ENCODE data around the gene CNNM3. TPM values are rescaled to one million over a fixed set of nuclear protein-coding genes. Genes with fewer than 3 reads are reported as not detected.

Gene CNNM3
- total RNA-seq, 2 experiments from 2014 or later, result 13.5 to 18.6 TPM

GRCh38 chr2:96832754-96833507 is 16.9 kb downstream of the CNNM3 start:
- intact Hi-C loops (cut with micrococcal nuclease; ENCODE audit: unreplicated experiment), result no loop called here
- Histone ChIP-seq H3K36me3 (ENCODE audit: insufficient read depth, low read length) (peaks cover 84% of the 10 kb centered on the region), H2AFZ (ENCODE audit: low read length) (no peak overlapping the region), H3K4me2 (ENCODE audit: low read length) (no peak overlapping the region; the same call in 1 of the 2 replicates), H4K20me1 (ENCODE audit: insufficient read depth, low read length) (no peaks in the 10 kb centered on the region), H3K9me3 (ENCODE audit: low read length) (no peaks in the 10 kb centered on the region), H3K9me2 (ENCODE audit: insufficient read depth, low read length) (no peaks in the 10 kb centered on the region), H3K4me1 (ENCODE audit: insufficient read depth, low read length, poor library complexity, severe bottlenecking) (peaks cover 11% of the 10 kb centered on the region), H3K4me3 (ENCODE audit: low read depth, low read length, poor library complexity, severe bottlenecking) (no peak overlapping the region), H3K27ac (ENCODE audit: low read depth, low read length, poor library complexity, severe bottlenecking) (peak overlapping the region; percentile 25), H3K79me2 (ENCODE audit: insufficient read depth, low read depth, low read length) (no peaks in the 10 kb centered on the region)
- TF ChIP-seq EZH2phosphoT487 (IDR thresholded peaks at IDR 0.05; ENCODE audit: borderline replicate concordance, low read depth, low read length) (no peak), CTCF (conservative IDR thresholded peaks at IDR 0.05; ENCODE audit: low read length) (no peak)
- ChIA-PET POLR2A (no interaction called here), CTCF (ENCODE audit: unreplicated experiment) (no interaction called here)
- no TSS peak for BruUV-seq (replicated peaks)
- peak; percentile 61 for DNase-seq (ENCODE audit: low spot score)

GRCh38 chr2:96835830-96836229 is 19.8 kb downstream of the CNNM3 start:
- POLR2A ChIA-PET, result interaction anchor here (1.4 kb wide), 1 partner anchor 15 kb away, joined by 3 read pairs; no protein-coding TSS in a partner anchor
- no peaks in the 10 kb centered on the region for H3K9me3 ChIP-seq (ENCODE audit: low read length)
- H3K4me1 ChIP-seq (ENCODE audit: insufficient read depth, low read length, poor library complexity, severe bottlenecking), result peaks cover 21% of the 10 kb centered on the region
- no peak overlapping the region for H3K4me2 ChIP-seq (ENCODE audit: low read length)
- intact Hi-C loops (cut with micrococcal nuclease; ENCODE audit: unreplicated experiment), result no loop called here
- no peak overlapping the region for H3K4me3 ChIP-seq (ENCODE audit: low read depth, low read length, poor library complexity, severe bottlenecking)
- H2AFZ ChIP-seq (ENCODE audit: low read length), result no peak overlapping the region
- no peaks in the 10 kb centered on the region for H3K79me2 ChIP-seq (ENCODE audit: insufficient read depth, low read depth, low read length)
- no TSS peak for BruUV-seq (replicated peaks)
- peaks cover 59% of the 10 kb centered on the region for H3K36me3 ChIP-seq (ENCODE audit: insufficient read depth, low read length)
- no peak for DNase-seq (ENCODE audit: low spot score)
- CTCF ChIA-PET (ENCODE audit: unreplicated experiment), result no interaction called here
- TF ChIP-seq CTCF (conservative IDR thresholded peaks at IDR 0.05; ENCODE audit: low read length) (no peak), EZH2phosphoT487 (IDR thresholded peaks at IDR 0.05; ENCODE audit: borderline replicate concordance, low read depth, low read length) (no peak)
- H3K9me2 ChIP-seq (ENCODE audit: insufficient read depth, low read length), result no peaks in the 10 kb centered on the region
- no peaks in the 10 kb centered on the region for H4K20me1 ChIP-seq (ENCODE audit: insufficient read depth, low read length)
- H3K27ac ChIP-seq (ENCODE audit: low read depth, low read length, poor library complexity, severe bottlenecking), result no peak overlapping the region

GRCh38 chr2:96837575-96837974 is 21.5 kb downstream of the CNNM3 start:
- TF ChIP-seq EZH2phosphoT487 (IDR thresholded peaks at IDR 0.05; ENCODE audit: borderline replicate concordance, low read depth, low read length), result no peak
- no peak for TF ChIP-seq CTCF (conservative IDR thresholded peaks at IDR 0.05; ENCODE audit: low read length)
- Histone ChIP-seq H3K9me3 (ENCODE audit: low read length) (no peaks in the 10 kb centered on the region), H3K9me2 (ENCODE audit: insufficient read depth, low read length) (no peaks in the 10 kb centered on the region), H3K36me3 (ENCODE audit: insufficient read depth, low read length) (peaks cover 42% of the 10 kb centered on the region), H3K79me2 (ENCODE audit: insufficient read depth, low read depth, low read length) (no peaks in the 10 kb centered on the region), H4K20me1 (ENCODE audit: insufficient read depth, low read length) (no peaks in the 10 kb centered on the region), H3K4me3 (ENCODE audit: low read depth, low read length, poor library complexity, severe bottlenecking) (no peak overlapping the region), H3K4me2 (ENCODE audit: low read length) (no peak overlapping the region), H3K4me1 (ENCODE audit: insufficient read depth, low read length, poor library complexity, severe bottlenecking) (peaks cover 21% of the 10 kb centered on the region), H2AFZ (ENCODE audit: low read length) (no peak overlapping the region), H3K27ac (ENCODE audit: low read depth, low read length, poor library complexity, severe bottlenecking) (no peak overlapping the region)
- no TSS peak for BruUV-seq (replicated peaks)
- intact Hi-C loops (cut with micrococcal nuclease; ENCODE audit: unreplicated experiment), result no loop called here
- POLR2A ChIA-PET, result no interaction called here
- CTCF ChIA-PET (ENCODE audit: unreplicated experiment), result no interaction called here
- no peak for DNase-seq (ENCODE audit: low spot score)
